ENCODE measurements around the gene GLB1L2.
"Not testable (repeated sequence)": the region's sequence is repeated elsewhere in the genome, so short reads cannot be mapped to it uniquely, and the experiment has no call there.

GLB1L2 gene

GRCh38 chr11:134312223-134312622, 19.6 kb upstream of the GLB1L2 start:
- Histone ChIP-seq H3K27me3 (ENCODE audit: insufficient read depth, insufficient read length) (no peaks in the 10 kb centered on the region), H3K4me3 (ENCODE audit: insufficient read length, low read depth) (no peak overlapping the region), H3K36me3 (ENCODE audit: insufficient read depth, insufficient read length, low read length) (no peaks in the 10 kb centered on the region), H3K9ac (ENCODE audit: insufficient read length, low read depth) (no peak overlapping the region), H3K4me1 (ENCODE audit: insufficient read depth, insufficient read length) (no peaks in the 10 kb centered on the region), H3K9me3 (ENCODE audit: insufficient read depth, low read length) (peaks cover 9% of the 10 kb centered on the region; the same call in 1 of the 2 replicates)
- DNase-seq (ENCODE audit: low read depth, low spot score): no peak
- TF ChIP-seq SUZ12 (IDR thresholded peaks at IDR 0.05; ENCODE audit: extremely low read depth, insufficient read depth, insufficient read length): no peak
- TF ChIP-seq YY1 (IDR thresholded peaks at IDR 0.05; ENCODE audit: insufficient read depth, insufficient read length): no peak
- no peak for TF ChIP-seq ZNF274 (IDR thresholded peaks at IDR 0.05; ENCODE audit: low read depth, low read length)

- Histone ChIP-seq H3K36me3 (ENCODE audit: insufficient read depth, insufficient read length, low read length) (no peaks in the 10 kb centered on the region), H3K9me3 (ENCODE audit: insufficient read depth, low read length) (peaks cover 14% of the 10 kb centered on the region; the same call in 1 of the 2 replicates), H3K4me1 (ENCODE audit: insufficient read depth, insufficient read length) (no peaks in the 10 kb centered on the region), H3K4me3 (ENCODE audit: insufficient read length, low read depth) (no peak overlapping the region), H3K27me3 (ENCODE audit: insufficient read depth, insufficient read length) (no peaks in the 10 kb centered on the region), H3K9ac (ENCODE audit: insufficient read length, low read depth) (no peak overlapping the region)
- TF ChIP-seq YY1 (IDR thresholded peaks at IDR 0.05; ENCODE audit: insufficient read depth, insufficient read length) (no peak), ZNF274 (IDR thresholded peaks at IDR 0.05; ENCODE audit: low read depth, low read length) (no peak), SUZ12 (IDR thresholded peaks at IDR 0.05; ENCODE audit: extremely low read depth, insufficient read depth, insufficient read length) (no peak)
- no peak for DNase-seq (ENCODE audit: low read depth, low spot score)
Measured at GRCh38 chr11:134312807-134313206, 19.0 kb upstream of the GLB1L2 start.

GRCh38 chr11:134313379-134313778, 18.4 kb upstream of the GLB1L2 start:
- H3K36me3 ChIP-seq (ENCODE audit: insufficient read depth, insufficient read length, low read length): no peaks in the 10 kb centered on the region
- H3K9me3 ChIP-seq (ENCODE audit: insufficient read depth, low read length): peaks cover 16% of the 10 kb centered on the region; the same call in 1 of the 2 replicates
- no peaks in the 10 kb centered on the region for H3K27me3 ChIP-seq (ENCODE audit: insufficient read depth, insufficient read length)
- no peak for DNase-seq (ENCODE audit: low read depth, low spot score)
- H3K4me3 ChIP-seq (ENCODE audit: insufficient read length, low read depth): no peak overlapping the region
- no peak for TF ChIP-seq YY1 (IDR thresholded peaks at IDR 0.05; ENCODE audit: insufficient read depth, insufficient read length)
- TF ChIP-seq SUZ12 (IDR thresholded peaks at IDR 0.05; ENCODE audit: extremely low read depth, insufficient read depth, insufficient read length): no peak
- H3K9ac ChIP-seq (ENCODE audit: insufficient read length, low read depth): no peak overlapping the region
- no peaks in the 10 kb centered on the region for H3K4me1 ChIP-seq (ENCODE audit: insufficient read depth, insufficient read length)

GRCh38 chr11:134313821-134314607, 17.8 kb upstream of the GLB1L2 start:
- no peak for DNase-seq (ENCODE audit: low read depth, low spot score)
- peaks cover 16% of the 10 kb centered on the region; the same call in 1 of the 2 replicates for H3K9me3 ChIP-seq (ENCODE audit: insufficient read depth, low read length)
- no peaks in the 10 kb centered on the region for H3K4me1 ChIP-seq (ENCODE audit: insufficient read depth, insufficient read length)
- H3K4me3 ChIP-seq (ENCODE audit: insufficient read length, low read depth): no peak overlapping the region
- H3K36me3 ChIP-seq (ENCODE audit: insufficient read depth, insufficient read length, low read length): no peaks in the 10 kb centered on the region
- no peaks in the 10 kb centered on the region for H3K27me3 ChIP-seq (ENCODE audit: insufficient read depth, insufficient read length)
- TF ChIP-seq YY1 (IDR thresholded peaks at IDR 0.05; ENCODE audit: insufficient read depth, insufficient read length) (no peak), SUZ12 (IDR thresholded peaks at IDR 0.05; ENCODE audit: extremely low read depth, insufficient read depth, insufficient read length) (no peak), ZNF274 (IDR thresholded peaks at IDR 0.05; ENCODE audit: low read depth, low read length) (no peak)
- H3K9ac ChIP-seq (ENCODE audit: insufficient read length, low read depth): no peak overlapping the region

GRCh38 chr11:134317103-134317502, 14.7 kb upstream of the GLB1L2 start:
- no peak overlapping the region for H3K4me3 ChIP-seq (ENCODE audit: insufficient read length, low read depth)
- no peak overlapping the region for H3K9ac ChIP-seq (ENCODE audit: insufficient read length, low read depth)
- no peaks in the 10 kb centered on the region for H3K36me3 ChIP-seq (ENCODE audit: insufficient read depth, insufficient read length, low read length)
- no peak for DNase-seq (ENCODE audit: low read depth, low spot score)
- H3K4me1 ChIP-seq (ENCODE audit: insufficient read depth, insufficient read length): no peaks in the 10 kb centered on the region
- H3K27me3 ChIP-seq (ENCODE audit: insufficient read depth, insufficient read length): no peaks in the 10 kb centered on the region
- H3K9me3 ChIP-seq (ENCODE audit: insufficient read depth, low read length): peaks cover 16% of the 10 kb centered on the region; the same call in 1 of the 2 replicates
- TF ChIP-seq SUZ12 (IDR thresholded peaks at IDR 0.05; ENCODE audit: extremely low read depth, insufficient read depth, insufficient read length) (no peak), YY1 (IDR thresholded peaks at IDR 0.05; ENCODE audit: insufficient read depth, insufficient read length) (no peak), ZNF274 (IDR thresholded peaks at IDR 0.05; ENCODE audit: low read depth, low read length) (no peak)

- not testable (repeated sequence) for H3K36me3 ChIP-seq (ENCODE audit: insufficient read depth, insufficient read length, low read length); H3K4me1 ChIP-seq (ENCODE audit: insufficient read depth, insufficient read length); H3K27me3 ChIP-seq (ENCODE audit: insufficient read depth, insufficient read length); DNase-seq (ENCODE audit: low read depth, low spot score); H3K9ac ChIP-seq (ENCODE audit: insufficient read length, low read depth); H3K4me3 ChIP-seq (ENCODE audit: insufficient read length, low read depth)
- peaks cover 16% of the 10 kb centered on the region; the same call in 1 of the 2 replicates for H3K9me3 ChIP-seq (ENCODE audit: insufficient read depth, low read length)
Measured at GRCh38 chr11:134321373-134321772, 10.4 kb upstream of the GLB1L2 start.

- no peak overlapping the region for H3K9ac ChIP-seq (ENCODE audit: insufficient read length, low read depth)
- DNase-seq (ENCODE audit: low read depth, low spot score): no peak
Measured at GRCh38 chr11:134322553-134322952, 9.2 kb upstream of the GLB1L2 start.

More at GRCh38 chr11:134322553-134322952, 9.2 kb upstream of the GLB1L2 start:
- Histone ChIP-seq H3K36me3 (ENCODE audit: insufficient read depth, insufficient read length, low read length) (no peaks in the 10 kb centered on the region), H3K9me3 (ENCODE audit: insufficient read depth, low read length) (0 out of 2 replicates have a peak, but pooled peaks cover 4% of the 10 kb centered on the region), H3K4me1 (ENCODE audit: insufficient read depth, insufficient read length) (no peaks in the 10 kb centered on the region), H3K27me3 (ENCODE audit: insufficient read depth, insufficient read length) (no peaks in the 10 kb centered on the region), H3K4me3 (ENCODE audit: insufficient read length, low read depth) (no peak overlapping the region)
- TF ChIP-seq SUZ12 (IDR thresholded peaks at IDR 0.05; ENCODE audit: extremely low read depth, insufficient read depth, insufficient read length): no peak
- no peak for TF ChIP-seq YY1 (IDR thresholded peaks at IDR 0.05; ENCODE audit: insufficient read depth, insufficient read length)
- TF ChIP-seq ZNF274 (IDR thresholded peaks at IDR 0.05; ENCODE audit: low read depth, low read length): no peak
